Activated T-helper 2 cell treated with anti-CD3 and anti-CD28 coated beads, Interferon-gamma antibody, Interleukin-2, Interleukin-4, amounts not matched to agents 10 μg/mL and 5 μg/mL and 100 μg/mL, durations not matched to agents 14 hours and 24 hours and 36 hours (primary cell): ENCODE measurements around the gene OR2T35. TPM values are rescaled to one million over a fixed set of nuclear protein-coding genes. Genes with fewer than 3 reads are reported as not detected.
"Not testable (repeated sequence)": the region's sequence is repeated elsewhere in the genome, so short reads cannot be mapped to it uniquely, and the experiment has no call there.

ENCODE experiments used
- DNase-seq: peaks from one replicate; pipeline ENCODE4 v3.0.0; 2021; ENCODE audit warnings: low spot score
- H3K27ac Mint-ChIP-seq: one replicate; pipeline ENCODE4 v1.8.0; 2021; ENCODE audit warnings: mixed read lengths
- H3K27me3 Mint-ChIP-seq: one replicate; pipeline ENCODE4 v1.8.0; 2021; ENCODE audit warnings: low read depth, mixed read lengths
- H3K36me3 Mint-ChIP-seq: one replicate; pipeline ENCODE4 v1.8.0; 2021; ENCODE audit warnings: low read depth, mixed read lengths
- H3K4me1 Mint-ChIP-seq: one replicate; pipeline ENCODE4 v1.8.0; 2021; ENCODE audit warnings: low read depth, mixed read lengths
- H3K4me3 Mint-ChIP-seq: one replicate; pipeline ENCODE4 v1.8.0; 2021; ENCODE audit warnings: low read depth, mild to moderate bottlenecking, moderate library complexity, mixed read lengths
- H3K9me3 Mint-ChIP-seq: one replicate; pipeline ENCODE4 v1.8.0; 2021; ENCODE audit warnings: mixed read lengths
- intact Hi-C: fragments of 100-400 bp; cut with micrococcal nuclease; formaldehyde crosslinking; loops from one replicate; pipeline ENCODE4 v1.15.1; 2023
- total RNA-seq: library from RNA; stranded (reverse); gene quantifications from 2 replicates; pipeline ENCODE4 v1.2.3, GENCODE V29; 2022

OR2T35 gene
- not detected in 2 replicates for total RNA-seq

- not testable (repeated sequence) for H3K27ac Mint-ChIP-seq, H3K36me3 Mint-ChIP-seq
Measured at GRCh38 chr1:248645178-248645577, at the start of gene OR2T35. OR2T35 (minus strand) TSS chr1:248645278; CDS start chr1:248639258, 6,020 bp downstream.

GRCh38 chr1:248691567-248692155, 46.6 kb upstream of the OR2T35 start:
- no peak overlapping the region for H3K4me3 Mint-ChIP-seq
- peaks cover 4% of the 10 kb centered on the region for H3K4me1 Mint-ChIP-seq
- no peaks in the 10 kb centered on the region for H3K27me3 Mint-ChIP-seq
- H3K36me3 Mint-ChIP-seq = no peaks in the 10 kb centered on the region
- peaks cover 12% of the 10 kb centered on the region for H3K9me3 Mint-ChIP-seq
- intact Hi-C loops = no loop called here
- DNase-seq = no peak
- no peak overlapping the region for H3K27ac Mint-ChIP-seq

More at GRCh38 chr1:248645178-248645577, at the start of gene OR2T35:
- H3K4me1 Mint-ChIP-seq, H3K4me3 Mint-ChIP-seq, H3K9me3 Mint-ChIP-seq, DNase-seq, H3K27me3 Mint-ChIP-seq, intact Hi-C loops: not testable (repeated sequence)

GRCh38 chr1:248688527-248689298, 43.6 kb upstream of the OR2T35 start:
- no peak overlapping the region for H3K27ac Mint-ChIP-seq
- intact Hi-C loops = loop anchor here (5.0 kb wide), 1 partner anchor 66 kb away; no protein-coding TSS in a partner anchor
- peaks cover 4% of the 10 kb centered on the region for H3K4me1 Mint-ChIP-seq
- H3K9me3 Mint-ChIP-seq = peaks cover 12% of the 10 kb centered on the region
- DNase-seq = no peak
- peaks cover 3% of the 10 kb centered on the region for H3K27me3 Mint-ChIP-seq
- no peaks in the 10 kb centered on the region for H3K36me3 Mint-ChIP-seq
- H3K4me3 Mint-ChIP-seq = no peak overlapping the region

- peaks cover 7% of the 10 kb centered on the region for H3K9me3 Mint-ChIP-seq
- DNase-seq = no peak
- H3K27ac Mint-ChIP-seq = no peak overlapping the region
- peaks cover 4% of the 10 kb centered on the region for H3K4me1 Mint-ChIP-seq
- intact Hi-C loops = loop anchor here (1.0 to 5.0 kb wide), 3 partner anchors 65 to 283 kb away; no protein-coding TSS in a partner anchor
- no peak overlapping the region for H3K4me3 Mint-ChIP-seq
- H3K27me3 Mint-ChIP-seq = peaks cover 3% of the 10 kb centered on the region
- no peaks in the 10 kb centered on the region for H3K36me3 Mint-ChIP-seq
Measured at GRCh38 chr1:248686815-248687214, 41.7 kb upstream of the OR2T35 start.

GRCh38 chr1:248681651-248682050, 36.6 kb upstream of the OR2T35 start:
- intact Hi-C loops = no loop called here
- H3K4me3 Mint-ChIP-seq = no peak overlapping the region
- no peaks in the 10 kb centered on the region for H3K9me3 Mint-ChIP-seq
- no peak overlapping the region for H3K27ac Mint-ChIP-seq
- H3K36me3 Mint-ChIP-seq = no peaks in the 10 kb centered on the region
- no peak for DNase-seq
- peaks cover 3% of the 10 kb centered on the region for H3K27me3 Mint-ChIP-seq
- no peaks in the 10 kb centered on the region for H3K4me1 Mint-ChIP-seq

GRCh38 chr1:248670003-248670402, 24.9 kb upstream of the OR2T35 start:
- no peak overlapping the region for H3K4me3 Mint-ChIP-seq
- no peak for DNase-seq
- no peaks in the 10 kb centered on the region for H3K27me3 Mint-ChIP-seq
- H3K36me3 Mint-ChIP-seq = no peaks in the 10 kb centered on the region
- H3K27ac Mint-ChIP-seq = no peak overlapping the region
- H3K9me3 Mint-ChIP-seq = peaks cover 9% of the 10 kb centered on the region
- intact Hi-C loops = no loop called here
- no peaks in the 10 kb centered on the region for H3K4me1 Mint-ChIP-seq

- H3K27me3 Mint-ChIP-seq, H3K4me3 Mint-ChIP-seq, intact Hi-C loops, H3K27ac Mint-ChIP-seq, H3K36me3 Mint-ChIP-seq, H3K4me1 Mint-ChIP-seq, DNase-seq, H3K9me3 Mint-ChIP-seq: not testable (repeated sequence)
Measured at GRCh38 chr1:248663453-248664328, 18.6 kb upstream of the OR2T35 start.

GRCh38 chr1:248656797-248657196, 11.7 kb upstream of the OR2T35 start:
- H3K4me3 Mint-ChIP-seq, intact Hi-C loops: not testable (repeated sequence)

GRCh38 chr1:248655354-248655753, 10.3 kb upstream of the OR2T35 start, which contains the start of gene OR2T27:
OR2T27 (minus strand) TSS chr1:248655528; CDS start chr1:248650884, 4,644 bp downstream.
- H3K4me1 Mint-ChIP-seq, H3K9me3 Mint-ChIP-seq, H3K36me3 Mint-ChIP-seq, H3K27ac Mint-ChIP-seq, H3K27me3 Mint-ChIP-seq, H3K4me3 Mint-ChIP-seq, intact Hi-C loops, DNase-seq: not testable (repeated sequence)

More at GRCh38 chr1:248656797-248657196, 11.7 kb upstream of the OR2T35 start:
- not testable (repeated sequence) for DNase-seq, H3K27me3 Mint-ChIP-seq, H3K9me3 Mint-ChIP-seq, H3K36me3 Mint-ChIP-seq, H3K4me1 Mint-ChIP-seq, H3K27ac Mint-ChIP-seq

GRCh38 chr1:248648770-248649536, 3.9 kb upstream of the OR2T35 start:
- not testable (repeated sequence) for H3K27me3 Mint-ChIP-seq

GRCh38 chr1:248642971-248643651, 2.0 kb downstream of the OR2T35 start:
- H3K9me3 Mint-ChIP-seq, H3K4me1 Mint-ChIP-seq, DNase-seq, H3K27me3 Mint-ChIP-seq, H3K27ac Mint-ChIP-seq, H3K4me3 Mint-ChIP-seq, H3K36me3 Mint-ChIP-seq, intact Hi-C loops: not testable (repeated sequence)

More at GRCh38 chr1:248648770-248649536, 3.9 kb upstream of the OR2T35 start:
- H3K9me3 Mint-ChIP-seq, H3K36me3 Mint-ChIP-seq, intact Hi-C loops, H3K27ac Mint-ChIP-seq, H3K4me1 Mint-ChIP-seq, DNase-seq, H3K4me3 Mint-ChIP-seq: not testable (repeated sequence)

GRCh38 chr1:248641583-248641982, 3.5 kb downstream of the OR2T35 start:
- H3K27me3 Mint-ChIP-seq, H3K4me1 Mint-ChIP-seq, H3K27ac Mint-ChIP-seq, DNase-seq, H3K9me3 Mint-ChIP-seq, H3K36me3 Mint-ChIP-seq, intact Hi-C loops, H3K4me3 Mint-ChIP-seq: not testable (repeated sequence)
